T1000 (cell line): ENCODE results near the gene ST6GALNAC5.
A peak's percentile ranks its signal among the peaks of the same experiment; 100 is the strongest.

Experiments used
- DNase-seq: peaks from one replicate; lab custom pipeline; 2025; ENCODE audit warnings: mixed read lengths; lab: John Stamatoyannopoulos, UW

The ST6GALNAC5 gene

GRCh38 chr1:77014073-77014788 is 147.0 kb downstream of the ST6GALNAC5 start:
- DNase-seq = no peak

GRCh38 chr1:77015748-77016341 is 148.6 kb downstream of the ST6GALNAC5 start:
- DNase-seq = no peak

DNA sequence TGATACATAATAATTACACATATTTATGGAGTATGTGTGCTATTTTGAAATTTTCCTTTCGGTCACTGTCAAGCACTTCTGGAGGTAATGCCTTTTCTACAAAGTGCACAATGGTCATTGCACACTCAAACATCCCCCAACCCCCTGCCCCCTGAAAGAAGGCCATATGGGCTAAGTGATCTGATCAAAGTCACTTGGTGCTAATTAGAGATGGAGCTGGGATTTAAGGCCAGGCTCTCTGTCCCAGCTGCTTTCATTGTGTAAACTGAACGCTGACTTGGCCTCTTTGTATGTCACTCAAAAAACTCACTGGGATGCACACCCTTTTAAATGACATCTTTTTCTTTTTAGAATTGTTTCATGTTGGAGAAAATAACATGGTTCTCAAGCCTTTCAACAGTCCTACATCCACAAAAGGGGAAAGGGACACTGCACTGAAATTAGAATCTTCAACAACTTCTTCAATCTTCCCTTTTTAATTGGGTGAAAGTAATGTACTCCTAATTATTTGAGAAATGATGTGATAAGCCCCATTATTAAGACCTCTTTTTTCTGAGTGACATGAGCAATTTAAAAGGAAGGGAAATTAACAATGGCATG is 149.2 kb downstream of the ST6GALNAC5 start:
- DNase-seq = no peak

DNA sequence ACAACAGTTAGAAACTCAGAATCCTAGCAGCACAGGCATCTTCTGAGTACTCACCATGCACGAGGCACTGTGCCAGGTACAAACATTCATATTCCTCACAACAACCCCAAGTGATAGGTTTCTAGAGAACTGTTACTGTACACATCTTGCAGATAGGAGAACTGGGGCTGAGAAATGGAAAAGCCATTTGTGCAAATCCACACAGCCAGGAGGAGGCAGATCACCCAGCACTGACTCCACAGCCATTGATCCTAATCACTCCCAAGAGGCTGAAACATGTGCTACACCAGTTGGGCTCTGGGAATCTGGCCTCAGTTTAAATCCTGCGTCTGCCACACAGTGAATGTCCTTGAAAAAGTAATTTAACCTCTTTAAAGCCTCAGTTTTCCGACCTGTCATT is 151.0 kb downstream of the ST6GALNAC5 start:
- DNase-seq = no peak

DNA sequence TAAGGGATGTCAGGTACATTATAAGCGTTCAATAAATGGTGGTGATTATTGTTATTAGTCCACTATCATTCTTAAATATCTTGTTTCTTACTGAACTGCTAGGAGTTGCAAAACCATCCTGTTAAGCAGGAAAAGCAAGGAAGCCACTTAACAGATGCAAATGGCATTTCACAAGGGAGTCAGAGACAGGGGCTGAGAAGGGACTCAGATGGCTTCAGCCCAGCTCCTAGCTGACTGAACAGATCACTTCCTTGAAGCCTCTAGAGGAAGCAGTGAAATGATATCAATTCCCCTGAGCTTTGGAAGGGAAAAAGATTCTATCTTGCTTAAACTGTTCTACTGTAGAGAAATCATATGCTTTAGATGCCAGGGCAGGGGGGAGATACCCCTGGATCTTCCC is 151.5 kb downstream of the ST6GALNAC5 start:
- no peak for DNase-seq

GRCh38 chr1:77021732-77022131 is 154.5 kb downstream of the ST6GALNAC5 start:
- no peak for DNase-seq

GRCh38 chr1:77024500-77024899 is 157.2 kb downstream of the ST6GALNAC5 start:
- no peak for DNase-seq

DNA sequence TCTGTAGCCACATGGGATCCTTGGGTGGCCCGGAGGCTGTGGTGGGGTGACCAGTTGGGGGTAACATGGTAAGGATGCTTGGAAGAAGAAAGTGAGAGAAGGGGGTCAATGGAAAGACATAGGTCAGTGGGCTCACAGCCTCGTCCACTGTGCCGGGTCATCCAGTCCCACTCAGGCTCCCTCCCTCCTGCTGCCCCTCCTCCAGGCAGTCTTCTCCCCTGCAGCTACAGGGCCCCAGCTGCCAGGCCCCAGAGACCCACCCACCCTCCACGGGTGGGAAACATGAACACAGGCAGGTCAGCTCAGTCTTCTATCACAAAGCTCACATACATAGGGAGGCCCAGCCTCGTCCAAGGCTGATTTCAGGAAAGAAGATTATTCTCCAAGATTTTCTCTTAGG is 158.3 kb downstream of the ST6GALNAC5 start:
- DNase-seq = no peak

- DNase-seq = no peak
These were observed 158.9 kb downstream of the ST6GALNAC5 start for GRCh38 chr1:77026135-77026534.

DNA sequence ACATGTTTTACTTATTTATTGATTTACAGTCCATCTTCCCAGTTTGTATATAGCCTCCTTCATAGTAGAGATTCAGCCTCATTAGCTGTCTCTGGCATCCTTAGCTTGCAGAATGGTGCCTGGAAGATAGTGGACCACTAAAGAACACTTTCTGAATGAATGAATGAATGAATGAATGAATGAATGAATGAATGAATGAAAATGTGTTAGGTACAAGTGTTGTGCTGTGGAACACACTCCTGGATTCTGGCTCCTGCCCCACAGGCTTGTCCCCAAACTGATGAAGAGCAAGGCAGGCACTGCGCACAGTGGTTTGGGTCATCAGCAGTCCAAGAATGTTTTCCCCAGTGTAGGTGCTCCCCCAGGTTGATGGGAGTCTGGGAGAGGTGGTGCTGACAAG is 159.4 kb downstream of the ST6GALNAC5 start:
- DNase-seq = no peak

GRCh38 chr1:77027847-77028246 is 160.6 kb downstream of the ST6GALNAC5 start:
- no peak for DNase-seq

DNA sequence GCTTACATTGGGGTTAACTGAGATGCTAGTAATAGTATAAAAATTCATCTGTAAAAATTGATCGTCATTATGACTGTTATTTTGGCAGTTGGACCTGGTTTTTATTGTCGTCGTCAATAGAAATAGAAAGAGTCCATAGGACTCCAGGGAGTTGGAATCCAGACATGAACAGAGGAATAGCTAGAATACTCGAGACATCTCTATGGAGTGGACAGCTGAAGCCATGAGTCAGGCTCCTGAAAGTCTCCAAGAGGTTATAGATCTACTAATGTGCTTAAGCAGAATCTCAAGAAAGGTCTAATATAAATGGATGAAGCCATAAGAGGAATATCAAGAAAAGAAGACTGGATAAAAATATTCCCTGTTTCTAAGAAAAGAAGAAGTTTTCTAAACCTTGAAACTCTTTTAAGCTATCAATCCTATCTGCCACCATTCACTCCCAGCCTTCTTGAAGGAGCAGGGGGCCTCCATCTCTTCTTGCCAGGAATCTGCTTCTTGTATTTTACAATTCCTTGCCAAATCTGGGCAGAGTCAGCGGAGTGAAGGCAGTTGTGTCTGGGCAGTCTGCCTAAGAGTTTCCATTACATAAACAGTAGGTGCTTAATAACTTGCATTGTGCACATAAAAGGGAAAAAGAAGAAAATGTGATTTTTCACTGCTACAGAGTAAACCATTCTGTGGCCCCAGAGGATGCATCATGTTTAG is 163.3 kb downstream of the ST6GALNAC5 start:
- DNase-seq = no peak

DNA sequence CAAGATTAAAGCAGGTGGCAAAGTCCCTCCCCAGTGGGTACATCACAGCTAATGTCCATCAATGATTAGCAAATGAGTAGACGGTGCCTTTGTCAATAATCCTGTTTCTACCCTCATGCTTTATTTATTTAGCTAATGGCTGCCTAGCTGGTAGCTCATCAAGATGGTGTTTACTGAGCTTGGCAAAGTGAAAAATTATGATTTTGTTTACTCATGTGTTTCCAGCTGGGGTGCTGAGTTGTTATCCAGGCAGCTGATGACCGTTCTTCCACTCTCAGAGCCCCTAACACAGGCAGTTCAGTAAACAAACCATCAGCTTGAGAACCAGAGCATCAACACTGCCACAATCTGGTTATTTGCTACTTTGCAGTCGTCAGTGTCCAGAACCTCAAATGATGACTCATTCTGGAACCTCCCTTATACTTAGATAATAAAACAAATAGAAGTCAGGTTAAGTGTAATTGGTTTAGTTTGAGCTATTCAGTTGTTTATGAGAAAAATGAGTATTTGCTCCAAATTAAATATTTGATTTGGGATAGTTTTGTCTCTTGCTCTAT is 163.9 kb downstream of the ST6GALNAC5 start:
- DNase-seq = peak; percentile 23

DNA sequence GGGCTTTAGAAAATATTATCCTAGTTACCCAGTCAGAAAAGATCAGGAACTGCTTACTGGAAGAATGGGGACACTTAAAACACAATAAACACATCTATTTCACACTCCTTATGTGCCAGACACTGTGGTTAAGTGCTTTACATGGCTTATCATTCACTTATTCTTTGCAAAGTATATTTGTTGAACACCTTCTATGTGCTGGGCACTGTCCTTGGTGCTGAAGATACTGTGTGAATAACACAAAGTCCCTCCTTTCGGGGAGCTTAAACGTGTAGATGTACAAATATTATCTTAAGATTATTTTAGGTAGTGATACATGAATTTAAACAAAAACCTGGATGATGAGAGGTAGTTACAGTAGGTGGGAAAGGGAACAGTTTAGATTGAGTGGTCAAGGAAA is 169.3 kb downstream of the ST6GALNAC5 start:
- no peak for DNase-seq

DNA sequence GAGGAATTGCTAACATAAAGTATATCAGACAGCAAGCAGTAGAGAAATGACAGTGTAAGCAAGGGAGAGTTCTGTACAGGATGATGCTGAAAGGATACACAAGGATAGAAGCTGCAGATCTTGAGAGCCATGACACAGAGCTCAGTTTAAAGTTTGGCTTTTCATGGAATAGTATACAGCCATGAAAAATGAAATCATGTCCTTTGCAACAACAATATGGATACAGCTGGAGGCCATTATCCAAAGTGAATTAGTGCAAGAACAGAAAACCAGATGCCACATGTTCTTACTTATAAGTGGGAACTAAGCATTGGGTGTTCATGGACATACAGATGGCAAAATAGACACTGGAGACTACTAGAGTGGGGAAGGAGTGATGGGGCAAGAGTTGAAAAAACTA is 169.8 kb downstream of the ST6GALNAC5 start:
- DNase-seq = no peak

DNA sequence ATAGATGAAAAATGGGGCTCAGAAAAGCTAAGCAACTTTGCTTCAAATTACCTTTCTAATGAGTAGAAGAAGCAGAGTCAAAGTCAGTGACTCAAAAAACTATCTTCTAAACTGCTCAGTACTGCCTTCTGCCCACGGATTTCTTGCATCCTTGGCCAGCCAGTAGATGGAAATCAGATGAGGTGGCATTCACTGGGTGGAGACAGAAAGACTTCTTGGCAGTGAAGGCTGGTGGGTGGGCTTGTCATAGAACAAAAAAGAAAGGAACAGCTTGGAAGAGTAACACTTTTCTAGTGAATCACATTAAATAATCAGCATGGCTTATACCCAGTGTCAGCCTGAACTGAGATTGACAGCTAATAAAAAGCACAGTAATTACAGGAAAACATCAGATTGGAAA is 170.7 kb downstream of the ST6GALNAC5 start:
- DNase-seq = no peak

- no peak for DNase-seq
These were observed 171.8 kb downstream of the ST6GALNAC5 start for GRCh38 chr1:77039111-77039510.

GRCh38 chr1:77039739-77040138 is 172.5 kb downstream of the ST6GALNAC5 start:
- DNase-seq = peak; percentile 76

- no peak for DNase-seq
These were observed 173.5 kb downstream of the ST6GALNAC5 start for GRCh38 chr1:77040826-77041225.

- no peak for DNase-seq
These were observed 177.0 kb downstream of the ST6GALNAC5 start for GRCh38 chr1:77044133-77044849.

DNA sequence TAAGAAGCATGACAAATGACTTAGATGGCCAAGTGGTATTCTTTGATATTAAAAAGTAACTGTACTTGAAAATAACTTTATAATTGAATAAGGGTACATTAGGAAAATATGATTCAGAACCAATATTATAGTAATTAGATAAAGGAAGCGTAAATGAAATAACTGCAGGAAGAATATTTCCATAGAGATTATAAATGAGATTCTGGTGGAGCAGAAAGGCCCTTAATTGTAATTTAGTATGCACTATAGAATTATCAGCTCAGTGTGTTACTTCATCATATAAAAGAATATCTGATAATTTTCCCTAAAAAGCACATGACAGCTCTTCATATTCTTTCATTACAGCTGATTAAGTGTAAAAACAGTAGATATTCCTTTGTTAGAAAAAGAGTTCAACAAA is 180.3 kb downstream of the ST6GALNAC5 start:
- no peak for DNase-seq
